Endothelial cell (in vitro differentiated cells): Measurements from ENCODE around the gene RPH3AL. TPM values are rescaled to one million over a fixed set of nuclear protein-coding genes. Genes with fewer than 3 reads are reported as not detected.

ENCODE experiments used
- DNase-seq: peaks from one replicate; pipeline ENCODE4 v3.0.0; 2021; ENCODE audit warnings: low spot score
- H3K27ac Mint-ChIP-seq: one replicate; pipeline ENCODE4 v1.8.0; 2021; ENCODE audit warnings: mixed read lengths, inconsistent platforms; ENCODE audit not compliant: unreplicated experiment
- H3K27me3 Mint-ChIP-seq: one replicate; pipeline ENCODE4 v1.8.0; 2021; ENCODE audit warnings: mild to moderate bottlenecking, moderate library complexity, mixed read lengths, inconsistent platforms; ENCODE audit not compliant: unreplicated experiment
- H3K36me3 Mint-ChIP-seq: one replicate; pipeline ENCODE4 v1.8.0; 2021; ENCODE audit warnings: mild to moderate bottlenecking, low read depth, mixed read lengths, inconsistent platforms; ENCODE audit not compliant: unreplicated experiment
- H3K4me1 Mint-ChIP-seq: one replicate; pipeline ENCODE4 v1.8.0; 2021; ENCODE audit warnings: mild to moderate bottlenecking, mixed read lengths, inconsistent platforms; ENCODE audit not compliant: unreplicated experiment
- H3K4me3 Mint-ChIP-seq: one replicate; pipeline ENCODE4 v1.8.0; 2021; ENCODE audit warnings: mild to moderate bottlenecking, mixed read lengths, inconsistent platforms; ENCODE audit not compliant: unreplicated experiment
- H3K9me3 Mint-ChIP-seq: one replicate; pipeline ENCODE4 v1.8.0; 2021; ENCODE audit warnings: mixed read lengths, inconsistent platforms; ENCODE audit not compliant: unreplicated experiment
- CTCF ChIP-seq: fragments of 200-600 bp; sonication (generic); IDR thresholded peaks from one replicate; pipeline ENCODE4 v1.5.0; 2021; ENCODE audit warnings: antibody characterized with exemption; ENCODE audit not compliant: unreplicated experiment
- total RNA-seq: library from RNA; stranded (reverse); fragmentation: NEBNext Ultra II Directional; extraction: Animal tissue kit (Norgen Biotek cat#: 25700); gene quantifications from one replicate; pipeline ENCODE4 v1.2.1, GENCODE V29; 2021; ENCODE audit not compliant: unreplicated experiment

RPH3AL gene
- total RNA-seq, 1 donor from 2014 or later, result 3.4 TPM

- H3K27ac Mint-ChIP-seq, result no peak overlapping the region
- no peak for TF ChIP-seq CTCF
- H3K36me3 Mint-ChIP-seq, result no peaks in the 10 kb centered on the region
- H3K9me3 Mint-ChIP-seq, result no peaks in the 10 kb centered on the region
- no peak overlapping the region for H3K4me3 Mint-ChIP-seq
- no peak for DNase-seq
- H3K4me1 Mint-ChIP-seq, result peaks cover 1% of the 10 kb centered on the region
- H3K27me3 Mint-ChIP-seq, result peaks cover 6% of the 10 kb centered on the region
Observed at GRCh38 chr17:338442-339192, 14.0 kb downstream of the RPH3AL start.

GRCh38 chr17:337866-338265 is 14.7 kb downstream of the RPH3AL start:
- no peak overlapping the region for H3K27ac Mint-ChIP-seq

GRCh38 chr17:337453-337852 is 15.2 kb downstream of the RPH3AL start:
- Mint-ChIP-seq H3K4me3 (no peak overlapping the region), H3K36me3 (no peaks in the 10 kb centered on the region), H3K4me1 (peaks cover 2% of the 10 kb centered on the region), H3K27me3 (peaks cover 6% of the 10 kb centered on the region), H3K27ac (peak overlapping the region; percentile 24), H3K9me3 (no peaks in the 10 kb centered on the region)
- no peak for TF ChIP-seq CTCF
- no peak for DNase-seq

More at GRCh38 chr17:337866-338265, 14.7 kb downstream of the RPH3AL start:
- no peak for TF ChIP-seq CTCF
- no peak for DNase-seq
- Mint-ChIP-seq H3K27me3 (peaks cover 6% of the 10 kb centered on the region), H3K36me3 (no peaks in the 10 kb centered on the region), H3K4me3 (peak overlapping the region; percentile 37), H3K4me1 (peaks cover 2% of the 10 kb centered on the region), H3K9me3 (no peaks in the 10 kb centered on the region)

- no peak for DNase-seq
- no peaks in the 10 kb centered on the region for H3K36me3 Mint-ChIP-seq
- peak overlapping the region; percentile 24 for H3K27ac Mint-ChIP-seq
- H3K4me3 Mint-ChIP-seq, result no peak overlapping the region
- TF ChIP-seq CTCF, result no peak
- no peaks in the 10 kb centered on the region for H3K9me3 Mint-ChIP-seq
- H3K27me3 Mint-ChIP-seq, result peaks cover 6% of the 10 kb centered on the region
- peaks cover 2% of the 10 kb centered on the region for H3K4me1 Mint-ChIP-seq
Observed at GRCh38 chr17:337022-337420, 15.6 kb downstream of the RPH3AL start.
